ENCODE measurements around the gene CFL1. TPM values are rescaled to one million over a fixed set of nuclear protein-coding genes. Genes with fewer than 3 reads are reported as not detected.

The CFL1 gene
- polyA plus RNA-seq, 1 of the 3 experiments (the other 2 are of a cell fraction) = 4,252 TPM

GRCh38 chr11:65896034-65896999, 38.3 kb upstream of the CFL1 start:
- DNase-seq = no peak
- Histone ChIP-seq H3K27ac (ENCODE audit: low read depth in 2 of 2, low read length in 1 of 2) (peak overlapping the region in 1 of 2 experiments; percentile 94; a peak in 2 of 4 replicates), H3K27me3 (ENCODE audit: insufficient read depth) (no peaks in the 10 kb centered on the region), H3K79me2 (ENCODE audit: insufficient read depth) (peaks cover 96% of the 10 kb centered on the region), H3F3A (replicated peaks; ENCODE audit: insufficient read depth) (peaks cover 71% of the 10 kb centered on the region), H3K36me3 (replicated peaks in 1 of 2; ENCODE audit: control insufficient read depth in 1 of 2, insufficient read depth in 2 of 2, low read length in 1 of 2) (peaks cover 0 to 49% of the 10 kb centered on the region in 2 experiments), H4K20me1 (ENCODE audit: insufficient read depth) (peaks cover 77% of the 10 kb centered on the region), H3K9ac (peak overlapping the region; percentile 97), H3K9me2 (no peaks in the 10 kb centered on the region), H3K4me2 (peak overlapping the region; percentile 89), H2AFZ (ENCODE audit: low read depth) (no peak overlapping the region), H3K9me3 (no peaks in the 10 kb centered on the region), H3K4me3 (ENCODE audit: low read depth in 2 of 2, low read length in 1 of 2) (peak overlapping the region in 1 of 2 experiments; percentile 82; a peak in 2 of 4 replicates), H3K4me1 (ENCODE audit: control insufficient read depth in 1 of 2, insufficient read depth in 2 of 2, low read depth in 1 of 2, low read length in 1 of 2) (peaks cover 27 to 49% of the 10 kb centered on the region in 2 experiments; a peak in 3 of 4 replicates)
- POLR2A ChIA-PET = interaction anchor here (0.6 kb wide), 1 partner anchor 22 kb away, joined by 3 read pairs; no protein-coding TSS in a partner anchor
- WGBS (ENCODE audit: low lambda C conversion rate) = 96% methylated on average over 11 of the region's 14 CpGs
- no peak for TF ChIP-seq RXRA (IDR thresholded peaks at IDR 0.05; ENCODE audit: borderline replicate concordance, low read depth)
- no peak for TF ChIP-seq FOXM1 (IDR thresholded peaks at IDR 0.05; ENCODE audit: low read depth)
- TF ChIP-seq CHD2 (IDR thresholded peaks at IDR 0.05; ENCODE audit: low read length, partially characterized antibody) = no peak
- no peak for TF ChIP-seq ELF1 (IDR thresholded peaks at IDR 0.05)
- TF ChIP-seq RAD21 (IDR thresholded peaks at IDR 0.05; ENCODE audit: low read length) = no peak
- TF ChIP-seq YY1 (IDR thresholded peaks at IDR 0.05; ENCODE audit: low read depth) = no peak
- TF ChIP-seq USF2 (IDR thresholded peaks at IDR 0.05; ENCODE audit: borderline replicate concordance, low read depth, low read length) = no peak
- no peak for TF ChIP-seq EZH2phosphoT487 (IDR thresholded peaks at IDR 0.05; ENCODE audit: borderline replicate concordance, low read depth)
- TF ChIP-seq RFX5 (IDR thresholded peaks at IDR 0.05; ENCODE audit: low read length) = no peak
- TF ChIP-seq FOSL2 (IDR thresholded peaks at IDR 0.05; ENCODE audit: borderline replicate concordance, low read depth) = no peak
- TF ChIP-seq SIN3A (IDR thresholded peaks at IDR 0.05; ENCODE audit: borderline replicate concordance, low read depth, low read length) = no peak
- TF ChIP-seq, protein P1, sequence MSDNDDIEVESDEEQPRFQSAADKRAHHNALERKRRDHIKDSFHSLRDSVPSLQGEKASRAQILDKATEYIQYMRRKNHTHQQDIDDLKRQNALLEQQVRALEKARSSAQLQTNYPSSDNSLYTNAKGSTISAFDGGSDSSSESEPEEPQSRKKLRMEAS (IDR thresholded peaks at IDR 0.05; ENCODE audit: low read depth) = no peak
- TF ChIP-seq, protein P2, sequence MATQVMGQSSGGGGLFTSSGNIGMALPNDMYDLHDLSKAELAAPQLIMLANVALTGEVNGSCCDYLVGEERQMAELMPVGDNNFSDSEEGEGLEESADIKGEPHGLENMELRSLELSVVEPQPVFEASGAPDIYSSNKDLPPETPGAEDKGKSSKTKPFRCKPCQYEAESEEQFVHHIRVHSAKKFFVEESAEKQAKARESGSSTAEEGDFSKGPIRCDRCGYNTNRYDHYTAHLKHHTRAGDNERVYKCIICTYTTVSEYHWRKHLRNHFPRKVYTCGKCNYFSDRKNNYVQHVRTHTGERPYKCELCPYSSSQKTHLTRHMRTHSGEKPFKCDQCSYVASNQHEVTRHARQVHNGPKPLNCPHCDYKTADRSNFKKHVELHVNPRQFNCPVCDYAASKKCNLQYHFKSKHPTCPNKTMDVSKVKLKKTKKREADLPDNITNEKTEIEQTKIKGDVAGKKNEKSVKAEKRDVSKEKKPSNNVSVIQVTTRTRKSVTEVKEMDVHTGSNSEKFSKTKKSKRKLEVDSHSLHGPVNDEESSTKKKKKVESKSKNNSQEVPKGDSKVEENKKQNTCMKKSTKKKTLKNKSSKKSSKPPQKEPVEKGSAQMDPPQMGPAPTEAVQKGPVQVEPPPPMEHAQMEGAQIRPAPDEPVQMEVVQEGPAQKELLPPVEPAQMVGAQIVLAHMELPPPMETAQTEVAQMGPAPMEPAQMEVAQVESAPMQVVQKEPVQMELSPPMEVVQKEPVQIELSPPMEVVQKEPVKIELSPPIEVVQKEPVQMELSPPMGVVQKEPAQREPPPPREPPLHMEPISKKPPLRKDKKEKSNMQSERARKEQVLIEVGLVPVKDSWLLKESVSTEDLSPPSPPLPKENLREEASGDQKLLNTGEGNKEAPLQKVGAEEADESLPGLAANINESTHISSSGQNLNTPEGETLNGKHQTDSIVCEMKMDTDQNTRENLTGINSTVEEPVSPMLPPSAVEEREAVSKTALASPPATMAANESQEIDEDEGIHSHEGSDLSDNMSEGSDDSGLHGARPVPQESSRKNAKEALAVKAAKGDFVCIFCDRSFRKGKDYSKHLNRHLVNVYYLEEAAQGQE (IDR thresholded peaks at IDR 0.05; ENCODE audit: low read depth, low read length) = no peak
- no peak for TF ChIP-seq EP300 (IDR thresholded peaks at IDR 0.05; ENCODE audit: borderline replicate concordance in 1 of 2, low read depth in 1 of 2, low read length in 1 of 2)
- TF ChIP-seq ZBTB33 (IDR thresholded peaks at IDR 0.05; ENCODE audit: borderline replicate concordance, low read depth) = no peak
- TF ChIP-seq GABPA (IDR thresholded peaks at IDR 0.05; ENCODE audit: low read depth) = no peak
- no peak for TF ChIP-seq NFIC (IDR thresholded peaks at IDR 0.05; ENCODE audit: borderline replicate concordance)
- CTCF ChIA-PET = interaction anchor here (0.8 to 4.9 kb wide), 5 partner anchors 7 to 18 kb away, joined by 3 to 20 read pairs (median 4); partner anchors contain the start of genes CCDC85B and FIBP

Measured in SK-N-SH (cell line).